Astrocyte of the cerebellum (primary cell): ENCODE data around the gene ZNF823.

Experiments
- DNase-seq: peaks from one replicate; pipeline ENCODE4 v3.0.0-alpha.2; 2011; ENCODE audit warnings: low read depth
- H3K4me3 ChIP-seq: 2 replicates; pipeline ENCODE4 v1.5.1; 2011; ENCODE audit warnings: mild to moderate bottlenecking, low read depth, low read length, moderate library complexity
- CTCF ChIP-seq: IDR thresholded peaks from 2 replicates; pipeline ENCODE4 v1.5.1; 2012; ENCODE audit warnings: low read length, low read depth, moderate library complexity, mild to moderate bottlenecking; ENCODE audit errors: missing control alignments
- in situ Hi-C: cut with HindIII; loops from 2 replicates; pipeline ENCODE4 v1.10.0; 2017; ENCODE audit warnings: low sequenced_read_pairs

ZNF823 gene

GRCh38 chr19:11769995-11770394 lies 31.2 kb upstream of the ZNF823 start:
- in situ Hi-C loops = no loop called here
- H3K4me3 ChIP-seq = no peak overlapping the region
- DNase-seq = no peak
- TF ChIP-seq CTCF = no peak

GRCh38 chr19:11767633-11768133 lies 28.9 kb upstream of the ZNF823 start:
- no peak for DNase-seq
- no peak for TF ChIP-seq CTCF

GRCh38 chr19:11766597-11767591 lies 28.1 kb upstream of the ZNF823 start, which contains the start of gene ZNF441:
Gene ZNF441, plus strand, starts transcription at chr19:11767000. Its CDS starts 194 bp downstream, at chr19:11767194.
- TF ChIP-seq CTCF = no peak
- peak within 1 kb of the TSS; percentile 68 for H3K4me3 ChIP-seq
- peak; percentile 68 for DNase-seq
- in situ Hi-C loops = no loop called here

More at GRCh38 chr19:11767633-11768133, 28.9 kb upstream of the ZNF823 start:
- peak overlapping the region; percentile 68 for H3K4me3 ChIP-seq
- in situ Hi-C loops = no loop called here

- in situ Hi-C loops = no loop called here
- no peak for DNase-seq
- no peak for TF ChIP-seq CTCF
- H3K4me3 ChIP-seq = no peak overlapping the region
These were observed 24.9 kb upstream of the ZNF823 start for GRCh38 chr19:11763611-11764010.

GRCh38 chr19:11763117-11763516 lies 24.4 kb upstream of the ZNF823 start:
- DNase-seq = no peak
- TF ChIP-seq CTCF = no peak
- H3K4me3 ChIP-seq = no peak overlapping the region
- in situ Hi-C loops = no loop called here

- H3K4me3 ChIP-seq = no peak overlapping the region
- in situ Hi-C loops = no loop called here
- DNase-seq = no peak
- no peak for TF ChIP-seq CTCF
These were observed 21.1 kb upstream of the ZNF823 start for GRCh38 chr19:11759805-11760204.
